Colonic mucosa (tissue), 4 donors: ENCODE measurements around the gene PLPPR1. TPM values are rescaled to one million over a fixed set of nuclear protein-coding genes. Genes with fewer than 3 reads are reported as not detected.

Source experiments
- DNase-seq: peaks from one replicate; pipeline ENCODE4 v3.0.0-alpha.2; 2020
- H3K27ac ChIP-seq: fragments of 200-600 bp; one replicate; pipeline ENCODE4 v1.8.0; 2021
- H3K27me3 ChIP-seq: fragments of 200-600 bp; one replicate; pipeline ENCODE4 v1.8.0; 2021
- H3K36me3 ChIP-seq: fragments of 200-600 bp; one replicate; pipeline ENCODE4 v1.8.0; 2021
- H3K4me1 ChIP-seq: fragments of 200-600 bp; one replicate; pipeline ENCODE4 v1.8.0; 2021; ENCODE audit warnings: mild to moderate bottlenecking
- H3K4me3 ChIP-seq: fragments of 200-600 bp; one replicate; pipeline ENCODE4 v1.8.0; 2021
- H3K9ac ChIP-seq, 2 donors: one replicate each; pipeline ENCODE4 v1.7.0; 2013; ENCODE audit warnings: control low read depth in 2 of 2, low read depth in 2 of 2, low read length in 2 of 2
- H3K9me3 ChIP-seq: fragments of 200-600 bp; one replicate; pipeline ENCODE4 v1.8.0; 2021
- intact Hi-C: fragments of 100-400 bp; cut with DNase I; formaldehyde crosslinking; loops from one replicate; pipeline ENCODE4 v1.14.1; 2022
- total RNA-seq, 2 donors: library from RNA; stranded (reverse); fragmentation: NEBNext Ultra II Directional in 1 of 2; extraction: Animal tissue kit (Norgen Biotek cat#: 25700) in 1 of 2; gene quantifications; one replicate each; pipeline ENCODE4 v1.2.1, GENCODE V29; 2021
- TF ChIP-seq, protein P1 (sequence below): fragments of 200-600 bp; IDR thresholded peaks from one replicate; pipeline ENCODE4 v1.8.0; 2022; ENCODE audit warnings: antibody characterized with exemption, mild to moderate bottlenecking
- donor health status: healthy.
- donor health status: DM: no; HTN: no; CAD: no.
- donor health status: DM: no; HTN: no; CAD: no.

Gene PLPPR1
- total RNA-seq, 2 donors from 2014 or later = 0.25 to 0.69 TPM

DNA sequence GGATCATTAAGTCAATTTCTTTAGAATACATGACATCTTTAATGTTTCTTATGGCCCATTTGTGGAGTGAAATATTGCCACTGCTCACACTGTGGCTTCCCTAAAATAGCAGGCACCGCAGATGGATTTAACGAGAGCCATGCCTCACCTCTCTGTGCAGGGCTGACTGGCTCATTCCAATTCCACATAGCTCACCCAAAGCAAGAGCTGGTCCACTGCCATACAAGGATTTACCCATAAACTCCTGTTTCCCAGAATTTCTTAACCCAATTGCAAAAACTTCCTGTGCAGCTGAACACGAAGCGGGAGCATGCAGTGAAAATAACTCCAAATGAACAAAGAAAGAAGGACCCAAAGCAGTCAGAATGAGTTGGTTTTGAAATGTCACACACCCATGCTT is 196.7 kb downstream of the PLPPR1 start:
- TF ChIP-seq, protein P1, sequence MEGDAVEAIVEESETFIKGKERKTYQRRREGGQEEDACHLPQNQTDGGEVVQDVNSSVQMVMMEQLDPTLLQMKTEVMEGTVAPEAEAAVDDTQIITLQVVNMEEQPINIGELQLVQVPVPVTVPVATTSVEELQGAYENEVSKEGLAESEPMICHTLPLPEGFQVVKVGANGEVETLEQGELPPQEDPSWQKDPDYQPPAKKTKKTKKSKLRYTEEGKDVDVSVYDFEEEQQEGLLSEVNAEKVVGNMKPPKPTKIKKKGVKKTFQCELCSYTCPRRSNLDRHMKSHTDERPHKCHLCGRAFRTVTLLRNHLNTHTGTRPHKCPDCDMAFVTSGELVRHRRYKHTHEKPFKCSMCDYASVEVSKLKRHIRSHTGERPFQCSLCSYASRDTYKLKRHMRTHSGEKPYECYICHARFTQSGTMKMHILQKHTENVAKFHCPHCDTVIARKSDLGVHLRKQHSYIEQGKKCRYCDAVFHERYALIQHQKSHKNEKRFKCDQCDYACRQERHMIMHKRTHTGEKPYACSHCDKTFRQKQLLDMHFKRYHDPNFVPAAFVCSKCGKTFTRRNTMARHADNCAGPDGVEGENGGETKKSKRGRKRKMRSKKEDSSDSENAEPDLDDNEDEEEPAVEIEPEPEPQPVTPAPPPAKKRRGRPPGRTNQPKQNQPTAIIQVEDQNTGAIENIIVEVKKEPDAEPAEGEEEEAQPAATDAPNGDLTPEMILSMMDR = no peak
- Histone ChIP-seq H3K27ac (no peak overlapping the region), H3K4me1 (no peaks in the 10 kb centered on the region), H3K9ac (no peak overlapping the region), H3K4me3 (no peak overlapping the region), H3K27me3 (no peaks in the 10 kb centered on the region), H3K36me3 (no peaks in the 10 kb centered on the region), H3K9me3 (no peaks in the 10 kb centered on the region)
- intact Hi-C loops = no loop called here
- DNase-seq = no peak

DNA sequence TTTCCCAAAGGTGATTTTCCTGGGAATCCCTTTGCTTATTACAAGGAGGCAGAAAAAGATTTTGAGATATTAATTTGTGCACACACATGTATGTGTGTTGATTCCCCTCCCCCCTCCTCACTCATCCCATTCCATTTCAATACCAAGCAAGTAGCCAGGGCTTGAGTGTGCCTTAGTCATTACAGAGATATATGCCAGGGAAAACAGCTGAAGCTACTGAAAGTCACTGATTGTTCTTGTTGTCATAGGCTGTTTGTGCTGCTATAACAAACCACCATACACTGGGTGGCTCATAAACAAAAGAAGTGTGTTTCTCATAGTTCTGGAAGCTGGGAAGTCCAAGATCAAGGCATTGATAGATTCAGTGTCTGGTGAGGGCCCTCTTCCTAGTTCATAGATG is 197.6 kb downstream of the PLPPR1 start:
- Histone ChIP-seq H3K36me3 (no peaks in the 10 kb centered on the region), H3K4me1 (no peaks in the 10 kb centered on the region), H3K9me3 (no peaks in the 10 kb centered on the region), H3K9ac (no peak overlapping the region), H3K4me3 (no peak overlapping the region), H3K27me3 (no peaks in the 10 kb centered on the region), H3K27ac (no peak overlapping the region)
- intact Hi-C loops = no loop called here
- no peak for DNase-seq
- TF ChIP-seq, protein P1 = no peak

DNA sequence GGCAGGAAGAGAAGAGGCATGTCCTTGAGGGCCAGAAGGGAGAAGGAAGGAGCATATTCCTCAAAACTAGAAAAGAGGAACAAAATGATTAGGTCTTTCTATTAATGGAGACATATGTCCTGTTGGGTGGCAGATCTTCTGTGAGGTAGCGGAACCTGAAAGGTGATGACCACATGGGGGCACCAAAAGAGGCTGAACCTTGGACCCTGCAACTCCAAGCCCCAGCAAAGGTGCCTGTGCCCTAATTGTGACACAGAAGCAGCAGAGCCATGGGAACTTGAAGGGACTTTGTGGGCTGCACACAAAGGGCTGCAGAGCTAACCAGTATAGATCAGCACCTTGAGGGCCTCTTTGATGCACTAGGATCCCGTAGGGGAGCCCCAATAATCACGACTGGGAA is 198.3 kb downstream of the PLPPR1 start:
- Histone ChIP-seq H3K9ac (no peak overlapping the region), H3K27ac (no peak overlapping the region), H3K36me3 (no peaks in the 10 kb centered on the region), H3K9me3 (no peaks in the 10 kb centered on the region), H3K4me3 (no peak overlapping the region), H3K4me1 (no peaks in the 10 kb centered on the region), H3K27me3 (no peaks in the 10 kb centered on the region)
- intact Hi-C loops = no loop called here
- TF ChIP-seq, protein P1 = no peak
- no peak for DNase-seq

DNA sequence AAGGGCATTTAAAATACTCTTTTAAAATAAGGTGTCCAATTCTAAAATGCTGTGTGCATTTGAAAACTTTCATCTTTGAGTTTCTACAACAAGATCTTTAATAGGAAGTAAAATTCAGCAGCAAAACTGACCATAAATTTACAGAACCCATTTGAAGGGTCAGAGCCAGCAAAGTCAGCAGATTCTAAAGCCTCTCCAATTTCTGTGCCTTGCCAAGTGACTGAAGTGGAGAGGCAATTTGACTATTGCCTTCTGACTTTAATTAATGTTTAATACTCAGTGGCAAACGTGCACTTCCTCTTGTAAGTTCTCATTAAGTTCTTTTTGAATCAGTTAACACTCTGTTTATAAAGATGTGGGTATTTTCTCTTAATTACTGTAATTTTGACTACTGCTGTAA is 201.1 kb downstream of the PLPPR1 start:
- no peaks in the 10 kb centered on the region for H3K4me1 ChIP-seq
- intact Hi-C loops = loop anchor here (5.0 kb wide), 1 partner anchor 517 kb away; no protein-coding TSS in a partner anchor
- no peak overlapping the region for H3K9ac ChIP-seq
- no peaks in the 10 kb centered on the region for H3K9me3 ChIP-seq
- H3K4me3 ChIP-seq = no peak overlapping the region
- H3K27ac ChIP-seq = no peak overlapping the region
- H3K36me3 ChIP-seq = no peaks in the 10 kb centered on the region
- TF ChIP-seq, protein P1 = no peak
- no peak for DNase-seq
- no peaks in the 10 kb centered on the region for H3K27me3 ChIP-seq

DNA sequence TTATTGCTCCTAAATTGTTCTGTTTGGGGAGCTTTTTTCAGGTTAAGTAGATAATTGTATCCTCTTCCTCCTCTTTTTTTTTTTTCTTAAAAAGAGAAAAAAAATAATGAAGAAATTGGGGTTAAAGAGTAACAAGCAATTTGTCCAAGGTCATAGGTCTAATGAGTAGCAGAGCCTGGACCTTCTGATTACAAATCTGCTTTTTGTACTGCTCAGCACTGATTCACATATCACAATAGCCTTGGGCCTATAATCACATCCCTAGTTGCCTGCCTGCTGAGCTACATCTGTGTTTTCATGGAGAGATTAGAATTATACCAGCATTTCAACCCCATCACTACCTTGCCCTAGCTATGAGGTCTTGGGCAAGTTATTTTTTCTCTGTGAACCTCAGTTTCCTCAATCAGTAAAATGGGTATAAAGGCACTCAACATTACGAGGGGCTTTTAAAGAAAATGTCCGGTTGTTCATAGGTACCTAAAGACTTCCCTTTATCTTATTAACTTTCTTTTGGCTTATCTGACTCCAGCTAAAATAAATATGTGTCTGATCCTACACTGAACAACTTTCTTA is 204.0 kb downstream of the PLPPR1 start:
- no peak for DNase-seq
- Histone ChIP-seq H3K9me3 (no peaks in the 10 kb centered on the region), H3K27me3 (no peaks in the 10 kb centered on the region), H3K36me3 (no peaks in the 10 kb centered on the region), H3K4me3 (no peak overlapping the region), H3K27ac (no peak overlapping the region), H3K4me1 (no peaks in the 10 kb centered on the region), H3K9ac (no peak overlapping the region)
- intact Hi-C loops = loop anchor here (5.0 kb wide), 1 partner anchor 520 kb away; no protein-coding TSS in a partner anchor
- TF ChIP-seq, protein P1 = no peak
